GM21360 (cell line): ENCODE measurements around the gene LRCOL1.
"Not testable (repeated sequence)": the region's sequence is repeated elsewhere in the genome, so short reads cannot be mapped to it uniquely, and the experiment has no call there.

Experiments
- ATAC-seq: cut with Tn5 transposase; IDR thresholded peaks from one replicate; pipeline ENCODE4 v1.9.1; 2021; ENCODE audit warnings: mild to moderate bottlenecking, moderate library complexity; ENCODE audit not compliant: unreplicated experiment

LRCOL1 gene

GRCh38 chr12:132603240-132604150, 6.9 kb downstream of the LRCOL1 start:
- no peak for ATAC-seq

DNA sequence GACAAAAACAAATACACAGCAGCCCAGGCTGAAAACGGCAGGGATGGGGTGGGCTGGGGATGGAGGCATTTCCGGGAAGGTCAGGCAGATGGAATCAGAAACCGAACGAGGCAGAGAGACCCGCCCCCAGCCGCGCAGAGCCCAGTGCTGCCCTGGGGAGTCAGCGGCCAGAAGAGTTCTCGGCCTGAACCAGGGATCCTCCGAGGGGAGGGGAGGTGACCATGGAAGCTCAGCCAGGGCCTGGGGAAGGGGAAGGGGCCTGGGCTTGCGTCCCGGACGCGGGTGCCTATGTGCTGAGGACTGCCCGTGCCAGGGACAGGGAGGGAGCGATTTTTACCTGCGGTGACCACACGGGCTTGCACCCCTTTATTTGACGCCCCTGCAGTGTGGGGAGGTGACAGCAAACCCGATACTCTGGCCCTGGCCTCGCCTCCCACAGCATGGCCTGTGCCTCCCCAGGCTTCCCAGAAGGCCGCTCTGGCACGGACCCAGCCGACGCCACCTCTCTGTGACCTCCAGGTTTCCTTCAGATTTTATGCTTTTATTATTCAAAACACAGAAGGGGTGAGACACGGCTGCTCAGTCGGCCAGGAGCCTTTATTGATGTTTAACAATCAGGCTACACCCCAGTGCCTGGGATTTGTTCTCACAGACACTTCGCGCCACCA, 7.7 kb downstream of the LRCOL1 start:
- ATAC-seq = no peak

GRCh38 chr12:132601171-132601883, 9.1 kb downstream of the LRCOL1 start:
- ATAC-seq = no peak

- ATAC-seq = no peak
Observed at GRCh38 chr12:132600048-132601032, 10.0 kb downstream of the LRCOL1 start.

DNA sequence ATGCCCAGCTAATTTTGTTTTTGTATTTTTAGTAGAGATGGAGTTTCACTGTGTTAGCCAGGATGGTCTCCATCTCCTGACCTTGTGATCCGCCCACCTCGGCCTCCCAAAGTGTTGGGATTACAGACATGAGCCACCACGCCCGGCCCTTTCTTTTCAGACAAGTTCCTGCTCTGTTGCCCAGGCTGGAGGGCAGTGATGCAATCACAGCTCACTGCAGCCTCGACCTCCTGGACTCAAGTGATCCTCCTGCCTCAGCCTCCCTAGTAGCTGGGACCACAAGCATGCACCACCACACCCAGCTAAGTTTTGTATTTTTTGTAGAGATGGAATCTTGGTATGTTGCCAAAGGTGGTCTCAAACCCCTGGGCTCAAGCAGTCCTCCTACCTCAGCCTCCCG, 10.9 kb downstream of the LRCOL1 start:
- ATAC-seq = not testable (repeated sequence)

GRCh38 chr12:132597333-132598316, 12.8 kb downstream of the LRCOL1 start:
- ATAC-seq = no peak

- ATAC-seq = no peak
Observed at GRCh38 chr12:132596016-132596415, 14.4 kb downstream of the LRCOL1 start.

GRCh38 chr12:132595183-132595582, 15.2 kb downstream of the LRCOL1 start:
- ATAC-seq = no peak

- no peak for ATAC-seq
Observed at GRCh38 chr12:132593938-132594358, 16.4 kb downstream of the LRCOL1 start.

- no peak for ATAC-seq
Observed at GRCh38 chr12:132593521-132593920, 16.9 kb downstream of the LRCOL1 start.

- no peak for ATAC-seq
Observed at GRCh38 chr12:132593071-132593470, 17.3 kb downstream of the LRCOL1 start.

- ATAC-seq = no peak
Observed at GRCh38 chr12:132592282-132592970, 18.0 kb downstream of the LRCOL1 start.

- no peak for ATAC-seq
Observed at GRCh38 chr12:132591107-132591935, 19.1 kb downstream of the LRCOL1 start.

- ATAC-seq = no peak
Observed at GRCh38 chr12:132588821-132589669, 21.3 kb downstream of the LRCOL1 start.

GRCh38 chr12:132588319-132588718, 22.1 kb downstream of the LRCOL1 start:
- ATAC-seq = no peak

DNA sequence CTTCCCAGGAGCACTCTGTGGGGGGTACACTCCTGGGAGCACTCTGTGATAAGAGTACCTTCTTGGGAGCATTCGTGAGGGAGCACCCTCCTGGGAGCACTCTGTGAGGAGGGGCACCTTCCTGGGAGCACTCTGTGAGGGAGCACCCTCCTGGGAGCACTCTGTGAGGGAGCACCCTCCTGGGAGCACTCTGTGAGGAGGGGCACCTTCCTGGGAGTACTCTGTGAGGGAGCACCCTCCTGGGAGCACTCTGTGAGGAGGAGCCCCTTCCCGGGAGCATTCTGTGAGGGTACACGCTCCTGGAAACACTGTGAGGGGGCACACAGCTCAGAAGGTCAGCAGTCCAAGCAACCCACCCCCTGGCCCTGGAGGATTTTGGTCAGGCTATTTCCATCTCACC, 22.6 kb downstream of the LRCOL1 start:
- ATAC-seq = no peak

GRCh38 chr12:132586929-132587328, 23.5 kb downstream of the LRCOL1 start:
- ATAC-seq = no peak
